Stimulated activated CD8-positive, alpha-beta memory T cell treated with anti-CD3 and anti-CD28 coated beads, Interleukin-7, amount 100 ng/mL, for 24 hours (primary cell): ENCODE results near the gene ITGA6.

ENCODE experiments used
- DNase-seq: peaks from one replicate; pipeline ENCODE4 v3.0.0-alpha.2; 2020; ENCODE audit warnings: low read depth

The ITGA6 gene

DNA sequence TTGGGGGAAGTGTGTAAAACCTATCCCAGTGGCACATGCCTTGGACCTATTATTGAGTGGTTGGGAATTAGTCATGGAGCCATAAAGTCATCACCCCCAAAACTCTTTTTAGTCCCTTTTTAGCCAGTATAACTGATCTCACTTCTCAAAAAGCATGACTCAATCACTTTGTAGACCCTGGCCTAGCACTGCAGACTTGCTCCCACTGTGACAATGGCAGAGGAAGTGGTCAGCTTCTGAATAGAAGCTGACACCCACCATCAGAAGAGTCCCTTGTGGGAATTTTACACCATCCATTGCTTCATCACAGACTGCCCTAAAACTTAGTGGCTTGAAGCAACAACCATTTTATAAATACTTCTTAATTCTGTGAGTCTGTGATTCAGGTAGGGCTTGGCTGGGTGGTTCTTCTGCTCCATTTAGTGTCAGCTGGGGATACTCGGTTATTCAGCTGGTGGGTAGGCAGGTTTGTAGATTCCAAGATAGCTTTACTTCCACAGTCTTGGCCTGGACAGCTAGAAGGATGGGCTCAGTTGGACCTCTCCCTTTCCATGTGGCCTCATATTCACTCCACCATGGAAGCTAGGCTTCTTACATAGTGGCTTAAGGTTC lies 10.8 kb upstream of the ITGA6 start:
- no peak for DNase-seq

DNA sequence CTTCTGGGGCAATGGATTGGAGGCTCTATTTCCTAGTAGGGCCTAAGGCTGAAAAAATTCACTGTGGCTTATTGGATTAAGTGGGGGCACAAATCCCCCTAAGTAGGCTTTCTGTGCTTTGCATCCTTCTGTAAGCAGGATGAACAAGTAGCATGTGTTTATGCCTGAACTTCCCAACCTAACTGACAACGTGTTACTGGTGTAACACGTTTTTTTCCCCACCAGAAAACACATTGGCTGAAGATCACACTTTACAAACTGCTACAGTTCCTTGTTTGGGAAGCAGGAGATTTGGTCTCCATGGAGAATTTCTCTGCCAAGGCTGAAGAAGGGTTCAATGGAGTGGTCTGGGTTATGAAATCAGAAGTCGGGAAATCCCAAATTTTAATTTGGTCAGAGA lies 7.2 kb upstream of the ITGA6 start:
- DNase-seq: no peak

DNA sequence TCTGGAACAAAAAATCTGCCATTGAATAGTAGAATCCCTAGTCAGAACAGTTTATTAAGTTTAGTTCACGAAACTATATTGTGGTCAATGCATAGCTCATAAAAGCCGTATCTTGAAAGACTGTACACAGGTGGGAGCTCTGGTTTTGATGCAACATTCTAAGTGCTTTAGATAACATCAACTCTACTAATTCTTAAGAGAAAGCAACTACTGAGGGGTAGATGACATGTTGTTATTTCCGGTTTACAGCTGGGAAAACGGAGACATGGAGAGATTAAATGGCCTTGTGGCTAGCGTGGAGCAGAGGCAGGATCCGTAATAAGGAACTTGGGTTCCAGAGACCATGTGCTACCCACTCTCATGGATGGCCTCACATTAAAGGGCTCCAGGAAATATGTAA lies 4.2 kb upstream of the ITGA6 start:
- no peak for DNase-seq

DNA sequence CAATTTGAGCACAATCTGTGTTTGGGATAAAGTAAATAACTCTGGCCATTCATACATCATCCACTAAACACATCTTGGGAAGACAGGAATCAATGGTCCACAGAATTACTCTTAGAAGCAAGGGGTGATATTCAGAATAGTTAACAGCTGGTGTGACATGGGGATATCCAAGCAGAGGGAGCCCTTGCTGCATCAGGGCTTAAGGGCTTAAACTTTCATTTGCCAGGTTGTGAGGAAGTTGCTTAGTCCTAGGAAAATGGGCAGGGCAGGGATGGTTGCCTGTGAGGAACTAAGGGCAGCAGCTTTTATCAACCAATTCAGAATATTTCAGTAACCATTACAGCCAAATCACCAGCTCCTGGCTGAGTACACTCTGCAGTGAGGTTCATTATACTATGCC lies 2.0 kb upstream of the ITGA6 start:
- DNase-seq: no peak

DNA sequence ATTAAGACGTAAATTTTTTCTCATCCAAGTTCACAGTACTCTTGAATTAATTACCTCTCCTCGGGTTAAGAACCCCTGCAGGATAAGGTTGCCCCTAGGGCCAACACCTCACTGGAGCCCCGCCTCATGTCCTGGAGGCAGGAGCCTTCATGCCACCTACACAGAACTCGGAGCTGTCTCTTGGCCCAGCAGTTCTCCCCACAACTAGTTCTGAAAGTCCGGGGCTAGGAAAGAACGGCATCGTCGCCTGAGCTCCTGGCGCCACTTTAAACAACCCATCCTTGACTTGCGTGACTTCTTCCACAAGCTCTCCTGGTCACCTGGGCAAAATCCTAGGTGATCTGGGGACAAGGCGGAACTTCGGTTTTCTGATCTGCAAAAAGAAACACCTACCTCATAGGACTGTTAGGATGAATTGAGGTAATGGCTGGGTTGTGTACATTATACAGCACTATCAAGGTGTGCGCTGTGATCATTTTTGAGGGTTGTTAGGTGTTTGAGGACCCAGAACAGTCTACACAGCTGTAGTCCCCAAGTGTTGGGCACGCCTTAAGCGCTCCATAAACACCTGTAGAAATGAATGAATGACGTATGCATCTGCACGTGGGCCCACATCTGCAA lies 641 bp upstream of the ITGA6 start:
- DNase-seq: no peak

DNA sequence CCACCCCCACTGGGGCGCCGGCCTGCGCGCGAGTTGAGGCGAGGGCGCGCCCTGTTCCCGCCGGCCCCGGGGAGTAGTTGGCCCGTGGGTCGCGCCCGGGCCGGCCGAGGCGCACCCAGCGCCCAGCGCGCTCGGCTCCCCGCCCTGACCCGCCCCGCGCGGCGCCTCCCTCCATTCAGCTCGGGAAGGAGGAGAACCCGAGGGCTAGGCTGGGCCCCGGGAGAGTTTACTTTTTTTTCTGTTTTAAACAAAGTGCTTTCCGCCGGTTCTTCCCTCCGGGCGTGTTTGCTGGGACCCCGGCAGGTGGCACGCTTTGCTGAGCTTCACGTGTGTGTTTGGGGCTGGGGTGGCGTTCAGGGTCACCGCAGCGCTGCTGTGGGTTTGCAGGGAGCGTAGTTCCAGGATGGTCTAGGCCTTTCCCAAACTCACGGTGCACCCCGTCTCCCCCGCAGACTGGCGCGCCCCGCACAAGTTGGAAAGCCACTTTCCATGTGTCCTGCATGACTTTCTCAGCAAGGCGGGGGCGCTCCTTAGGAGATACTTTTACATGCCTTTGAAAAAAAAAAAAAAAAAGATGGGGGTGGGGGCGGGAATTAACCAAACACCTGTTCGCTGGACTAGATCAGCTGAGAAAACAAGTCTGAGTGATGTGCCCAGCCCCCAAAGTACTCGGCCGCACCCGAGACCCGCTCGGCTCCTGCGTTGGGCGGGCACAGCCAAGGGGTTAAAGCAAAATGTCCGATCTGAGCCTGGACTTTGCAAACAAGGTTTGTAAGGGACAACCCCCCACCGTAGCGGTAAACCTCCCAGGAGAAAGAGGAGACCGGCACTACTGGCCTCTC lies 825 bp downstream of the ITGA6 start:
- no peak for DNase-seq

DNA sequence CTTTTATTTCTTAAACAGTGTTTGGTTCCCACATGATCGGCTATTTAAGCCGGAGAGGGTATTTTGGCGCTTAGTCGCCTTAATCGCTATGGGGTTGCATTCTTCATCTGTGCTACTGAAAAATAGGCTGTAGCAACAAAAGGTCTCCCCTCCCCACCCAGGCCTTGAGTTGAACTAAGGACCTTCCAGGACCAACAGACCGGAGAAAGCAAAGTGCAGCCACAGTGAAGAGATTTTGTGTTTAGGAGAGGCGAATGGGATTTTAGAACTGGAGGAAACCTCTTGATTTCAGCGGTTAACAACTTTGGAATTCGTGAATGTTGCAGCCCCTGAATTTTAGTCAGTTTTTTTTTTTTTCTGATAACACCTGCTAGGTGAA lies 1.4 kb downstream of the ITGA6 start:
- no peak for DNase-seq

DNA sequence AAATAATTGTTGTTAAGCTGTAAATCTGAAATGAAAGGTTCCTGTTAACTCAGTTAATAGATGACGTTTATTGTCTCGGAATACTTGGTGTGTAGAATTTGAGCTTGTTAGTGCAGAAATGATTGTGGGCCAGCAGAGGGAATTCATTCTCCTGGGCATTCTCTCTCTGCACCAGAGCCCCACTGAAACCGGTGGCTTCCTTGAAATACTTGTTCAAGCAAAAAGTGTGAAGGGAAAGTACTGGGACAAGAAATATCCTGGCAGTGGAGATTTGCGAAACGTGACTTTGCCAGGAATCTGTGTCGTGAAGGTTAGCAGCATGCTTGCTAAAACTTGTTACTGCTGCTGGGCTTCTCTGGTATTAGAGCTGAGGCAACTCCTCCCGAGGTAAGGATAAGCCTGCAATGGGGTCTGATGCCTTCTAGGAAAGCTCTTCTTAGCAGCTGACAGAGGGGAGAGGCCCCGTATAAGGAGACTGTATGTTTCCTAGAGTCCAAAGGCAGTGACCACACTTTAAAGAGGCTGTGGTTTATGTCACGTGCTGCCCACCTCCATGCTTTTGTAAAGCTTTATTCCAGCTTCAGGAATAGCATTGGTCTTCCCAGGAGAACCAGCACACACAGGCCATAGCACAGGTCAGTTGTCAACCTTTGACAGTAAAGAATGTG lies 2.0 kb downstream of the ITGA6 start:
- DNase-seq: no peak

DNA sequence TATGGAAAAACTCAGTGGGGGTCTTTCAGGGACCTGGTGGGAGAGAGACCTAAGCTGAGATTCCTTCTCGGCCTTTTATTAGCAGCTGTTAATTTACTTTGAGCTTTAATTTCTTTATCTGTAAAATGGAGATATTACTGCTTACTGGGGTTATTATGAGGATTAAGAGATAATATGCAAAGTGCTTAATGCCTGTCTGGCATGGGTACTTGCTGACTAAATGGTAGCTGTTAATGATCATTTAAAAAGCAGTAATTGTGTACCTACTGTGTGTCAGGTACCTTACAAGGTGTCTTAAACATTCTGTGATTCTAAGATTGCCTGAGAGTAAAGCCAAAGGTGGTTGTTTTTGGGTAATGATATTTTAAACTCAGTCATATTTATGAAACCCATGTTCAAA lies 2.6 kb downstream of the ITGA6 start:
- no peak for DNase-seq

DNA sequence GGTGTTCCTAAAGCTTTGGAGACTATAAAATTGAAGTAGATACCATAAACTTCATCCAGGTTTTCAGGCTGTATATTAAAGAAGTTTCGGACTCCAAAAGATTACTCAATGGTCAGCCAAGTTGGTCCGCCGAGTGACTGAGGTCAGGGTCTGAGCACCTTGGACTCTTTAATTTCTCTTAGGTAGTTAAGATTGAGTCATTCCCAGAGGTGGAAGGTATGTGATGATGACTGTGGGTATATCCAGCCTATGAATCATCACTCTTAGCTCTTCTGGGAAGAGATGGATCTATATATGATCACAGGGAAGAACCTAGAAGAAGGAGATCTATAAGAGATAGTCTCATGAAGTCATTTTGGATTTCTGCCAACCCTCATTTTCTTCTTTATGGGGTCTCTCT lies 3.3 kb downstream of the ITGA6 start:
- DNase-seq: no peak

DNA sequence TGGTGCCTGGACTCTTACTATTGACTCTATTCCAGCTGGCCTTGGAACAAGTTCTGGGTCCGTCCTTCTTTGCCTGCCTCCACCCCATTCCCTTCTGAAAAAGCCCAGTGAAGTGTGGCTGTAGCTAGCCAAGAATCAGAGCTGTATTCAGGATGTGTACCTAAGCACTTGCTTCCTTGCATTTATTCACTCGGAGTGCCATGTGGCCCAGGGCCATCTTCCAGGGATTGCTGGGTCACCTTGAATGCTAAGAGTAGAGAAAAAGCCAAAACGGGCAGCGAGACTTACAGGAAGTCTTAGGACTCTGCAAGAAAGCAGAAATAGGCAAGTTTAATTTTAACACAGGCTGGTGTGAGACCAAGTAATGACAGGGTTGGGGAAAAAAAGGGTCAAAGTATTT lies 4.1 kb downstream of the ITGA6 start:
- DNase-seq: no peak

DNA sequence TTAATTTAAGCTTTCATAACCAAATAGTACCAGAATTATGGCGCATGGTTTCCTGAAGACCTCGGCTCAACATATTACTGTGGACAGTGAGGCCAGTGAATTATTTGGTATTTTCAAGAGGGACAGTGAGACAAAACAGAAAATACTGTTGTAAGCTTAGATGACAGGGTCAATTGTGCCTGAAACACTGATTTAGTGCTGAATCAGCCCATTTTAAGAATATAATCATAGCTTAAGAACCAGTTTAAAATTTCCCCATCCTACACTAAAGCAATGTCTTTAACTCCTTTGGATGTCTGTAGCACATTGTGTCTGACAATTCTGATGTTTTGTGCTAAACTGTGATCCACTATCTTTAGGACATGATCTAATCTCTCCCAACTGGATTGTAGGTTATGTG lies 4.6 kb downstream of the ITGA6 start:
- no peak for DNase-seq

DNA sequence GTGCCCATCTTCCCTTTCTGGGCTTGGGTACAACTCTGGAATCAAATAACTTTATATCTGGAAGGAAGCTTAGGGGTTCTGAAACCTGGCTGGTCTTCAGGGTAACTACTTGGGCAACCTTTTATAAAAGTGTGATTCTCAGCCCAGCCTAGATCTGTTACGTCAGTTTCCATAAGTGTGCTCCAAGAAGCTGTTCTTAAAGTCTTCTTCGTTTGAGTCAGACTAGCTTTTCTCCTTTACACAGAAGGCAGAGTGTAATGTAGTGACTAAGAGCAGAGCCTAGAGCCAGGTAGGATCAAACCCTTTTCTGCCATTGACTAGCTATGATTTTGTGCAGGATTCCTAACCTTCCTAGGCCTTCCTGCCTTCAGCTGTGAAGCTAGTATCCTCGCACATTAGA lies 5.8 kb downstream of the ITGA6 start:
- no peak for DNase-seq

DNA sequence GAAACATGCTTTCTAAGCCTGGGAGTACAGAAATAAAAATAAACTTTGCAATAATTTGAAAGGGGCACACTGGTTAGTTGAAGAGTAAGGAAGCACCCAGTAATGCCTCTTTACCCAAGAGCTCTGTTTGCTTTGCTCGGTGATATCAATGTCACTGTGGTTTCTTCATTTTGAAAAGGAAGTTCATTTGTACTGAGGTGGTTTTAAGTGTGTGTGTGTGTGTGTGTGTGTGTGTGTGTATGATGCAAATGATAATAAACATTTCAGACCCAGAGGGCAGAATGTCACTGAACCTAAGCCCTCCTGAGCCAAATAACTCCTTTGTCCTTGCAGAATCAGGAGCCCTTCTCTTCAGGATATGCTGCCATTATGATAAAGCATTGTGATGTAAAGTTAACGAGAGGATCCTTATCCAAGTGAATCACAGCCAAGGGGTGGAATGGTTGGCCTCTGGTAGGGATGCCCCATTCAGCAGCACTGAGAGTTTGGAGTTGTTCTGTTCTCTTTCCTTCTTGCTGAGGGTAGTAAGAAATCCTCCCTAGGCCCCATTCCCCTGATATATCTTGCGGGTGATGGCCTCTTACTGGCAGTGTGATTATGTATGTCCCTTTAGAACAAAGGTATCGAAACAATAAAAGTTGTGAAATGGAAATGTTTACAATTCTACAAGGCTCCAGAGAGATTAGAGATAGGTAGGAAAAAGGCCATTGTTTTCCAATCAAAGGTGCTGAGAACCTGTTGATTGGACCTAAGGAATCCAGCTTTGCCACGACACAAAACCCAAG lies 7.6 kb downstream of the ITGA6 start:
- DNase-seq: no peak

DNA sequence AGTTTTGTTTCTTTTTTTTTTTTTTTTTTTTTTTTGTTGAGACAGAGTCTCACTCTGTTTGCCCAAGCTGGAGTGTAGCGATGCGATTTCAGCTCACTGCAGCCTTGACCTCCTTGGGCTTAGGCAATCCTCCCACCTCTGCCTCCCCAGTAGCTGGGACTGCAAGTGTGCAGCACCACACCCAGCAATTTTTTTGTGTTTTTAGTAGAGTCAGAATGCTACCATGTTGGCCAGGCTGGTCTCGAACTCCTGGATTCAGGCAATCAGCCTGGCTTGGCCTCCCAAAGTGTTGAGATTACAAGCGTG lies 8.2 kb downstream of the ITGA6 start:
- no peak for DNase-seq

DNA sequence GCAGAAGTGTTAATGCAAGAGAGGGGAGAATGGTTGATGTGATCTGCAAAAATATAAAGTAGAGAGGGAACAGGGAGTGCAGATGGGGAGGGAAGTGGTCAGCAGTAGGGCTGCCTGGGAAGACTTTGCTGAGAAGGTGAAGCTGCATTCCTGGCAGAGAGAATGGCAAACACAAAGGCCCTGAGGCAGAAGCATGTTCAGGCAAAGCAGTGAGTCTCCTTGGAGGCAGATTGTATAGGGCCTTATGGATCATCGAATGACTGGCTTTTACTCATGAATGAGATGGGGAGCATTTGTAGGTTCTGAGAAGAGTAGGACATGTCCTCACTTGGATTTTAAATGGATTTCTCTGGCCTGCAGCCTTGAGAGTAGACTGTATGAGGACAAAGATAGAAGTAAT lies 9.5 kb downstream of the ITGA6 start:
- DNase-seq: no peak

DNA sequence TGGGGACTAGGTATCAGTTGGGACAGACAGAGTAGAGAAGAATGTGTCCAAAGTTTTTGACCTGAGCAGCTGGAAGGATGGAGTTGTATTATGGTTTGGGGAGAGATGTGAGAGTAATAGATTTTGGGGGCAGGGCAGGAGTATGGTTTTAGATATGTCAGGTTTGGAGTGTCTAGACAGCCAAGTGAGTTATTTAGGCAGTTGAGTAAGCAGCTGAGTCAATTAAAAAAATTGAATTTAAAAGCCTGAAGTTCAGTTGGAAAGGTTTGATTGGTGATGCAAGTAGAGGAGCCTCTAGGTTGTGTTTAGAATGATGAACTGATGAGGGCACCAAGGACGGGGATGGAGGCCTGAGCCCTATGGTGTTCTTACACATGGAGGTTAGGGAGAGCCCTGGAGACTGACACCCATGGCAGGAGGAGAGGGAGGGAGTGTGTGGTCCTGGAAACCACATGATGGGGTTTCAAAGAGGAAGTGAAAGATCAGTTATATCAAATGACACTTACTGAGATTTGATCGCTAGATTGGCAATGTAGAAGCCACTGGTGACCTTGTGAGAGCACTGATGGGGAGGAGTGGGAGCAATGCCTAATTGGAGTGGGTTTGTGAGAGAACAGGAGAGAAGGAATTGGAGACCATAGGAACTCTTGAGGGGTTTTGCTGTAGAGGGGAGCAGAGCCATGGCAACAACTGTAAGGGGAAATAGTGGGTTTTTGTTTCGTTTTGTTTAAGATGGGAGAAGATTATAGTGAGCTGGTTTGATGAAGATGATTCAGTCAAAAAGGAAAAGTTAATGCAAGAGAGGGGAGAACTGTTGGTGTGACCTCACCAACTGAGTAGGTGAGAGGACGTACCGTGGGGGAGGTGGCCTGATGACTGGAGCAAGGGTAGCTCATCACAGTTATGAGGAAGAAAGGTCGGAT lies 10.3 kb downstream of the ITGA6 start:
- no peak for DNase-seq

DNA sequence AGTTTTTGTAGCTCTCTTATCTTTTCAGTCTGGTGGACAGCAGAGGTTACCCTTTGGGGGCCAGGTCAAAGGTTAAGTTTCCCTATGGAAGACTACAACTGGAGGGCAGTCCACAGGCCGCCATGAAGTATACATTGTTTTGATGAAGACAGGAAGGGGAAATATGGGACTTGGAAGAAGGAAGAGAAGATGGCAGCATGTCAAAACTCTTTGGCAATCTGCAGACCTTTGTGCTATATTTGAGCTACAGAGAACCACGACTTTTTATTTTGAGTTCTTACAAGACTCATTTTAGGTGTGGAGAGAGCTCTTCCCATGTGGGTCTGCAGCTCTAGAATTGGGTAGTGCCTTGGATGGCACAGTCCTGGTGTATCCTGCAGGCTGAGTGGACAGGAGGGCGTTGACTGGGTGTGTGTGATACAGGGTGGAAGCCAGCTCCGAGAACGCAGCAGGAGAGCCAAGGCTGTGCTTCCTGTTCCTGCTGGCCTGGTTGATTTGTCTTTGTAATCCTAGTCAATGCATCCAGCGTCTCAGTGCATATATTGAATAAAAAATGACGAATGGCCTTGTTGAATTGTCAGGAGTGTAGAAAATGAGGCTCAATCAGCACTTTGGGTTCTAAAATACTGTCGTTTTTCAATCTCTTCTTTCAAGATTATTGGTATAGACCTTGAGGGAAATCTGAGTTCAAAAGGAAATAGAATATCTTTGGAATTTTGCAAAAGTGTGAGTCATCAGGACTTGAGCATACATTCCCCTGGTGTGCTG lies 11.5 kb downstream of the ITGA6 start:
- DNase-seq: no peak

DNA sequence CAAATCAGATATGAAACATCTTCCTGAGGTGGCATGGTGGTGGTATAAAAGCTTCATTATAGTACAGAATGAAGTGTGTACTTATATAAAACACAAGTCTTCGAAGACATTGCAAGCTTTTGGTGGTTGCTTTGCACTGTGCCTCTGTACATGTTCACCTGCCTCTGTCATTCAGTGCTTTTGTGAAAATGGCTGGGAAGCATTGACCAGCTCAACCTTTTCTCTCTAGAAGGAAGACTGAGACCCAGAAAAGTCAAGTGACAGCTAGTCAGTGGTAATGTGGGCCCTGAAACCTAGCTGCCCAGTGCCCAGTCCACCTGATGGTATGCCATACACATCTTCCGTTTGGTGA lies 12.1 kb downstream of the ITGA6 start:
- no peak for DNase-seq

DNA sequence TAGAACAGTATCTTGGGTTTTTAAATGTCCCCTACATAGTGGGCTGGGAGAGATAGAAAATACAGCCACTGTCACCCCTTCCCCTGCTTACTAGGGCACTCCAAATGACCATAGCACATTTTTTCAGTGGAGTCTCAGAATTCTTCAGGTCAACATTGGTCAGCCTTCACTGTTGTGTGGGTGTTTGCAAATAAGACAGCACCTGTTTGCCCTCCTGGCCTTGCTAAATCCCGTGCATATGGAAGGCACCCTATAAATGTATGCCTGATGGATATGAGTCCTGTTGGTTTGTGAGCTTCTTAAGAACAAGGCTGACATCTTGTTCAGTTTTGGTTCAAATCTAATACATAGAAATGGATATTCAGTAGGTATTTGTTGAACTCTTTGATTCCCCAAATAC lies 12.5 kb downstream of the ITGA6 start:
- no peak for DNase-seq

DNA sequence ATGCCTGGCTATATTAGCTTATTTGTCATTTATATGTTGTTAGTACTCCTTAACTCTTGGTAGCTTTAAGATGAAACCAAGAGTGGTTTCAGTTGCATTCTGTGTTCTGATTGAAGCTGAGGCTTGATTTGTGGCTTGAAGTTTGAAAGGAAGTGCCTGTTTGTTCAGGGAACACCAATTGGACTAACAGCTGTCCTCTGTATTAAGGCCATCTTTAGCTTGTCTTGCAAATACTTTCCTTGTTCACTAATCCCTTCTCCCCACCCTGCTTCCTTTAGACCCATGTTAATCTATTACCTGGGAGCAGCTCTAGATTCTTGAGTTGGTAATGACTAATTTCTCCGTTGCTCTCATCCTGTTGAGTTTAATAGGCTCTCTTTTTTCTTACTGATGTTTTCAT lies 13.4 kb downstream of the ITGA6 start:
- no peak for DNase-seq
